Keratinocyte (primary cell): Measurements from ENCODE around the gene LRRC38. TPM values are rescaled to one million over a fixed set of nuclear protein-coding genes. Genes with fewer than 3 reads are reported as not detected.

Experiments
- DNase-seq: peaks from one replicate; pipeline ENCODE4 v3.0.0-alpha.2; 2011; ENCODE audit warnings: low read depth, missing footprints, low spot score
- FAIRE-seq: peaks from 2 replicates; lab custom pipeline; 2011; peaks lifted over from hg19 to GRCh38; lab: Jason Lieb, UNC
- H2AFZ ChIP-seq: 2 replicates; pipeline ENCODE4 v1.6.0; 2012; ENCODE audit warnings: low read length, control low read depth, inconsistent platforms; ENCODE audit not compliant: control insufficient read depth
- H3K27ac ChIP-seq: 2 replicates; pipeline ENCODE4 v1.5.1; 2011; ENCODE audit warnings: low read length; ENCODE audit not compliant: control insufficient read depth, insufficient read depth
- H3K27me3 ChIP-seq: 3 replicates; pipeline ENCODE4 v1.6.0; 2011; ENCODE audit warnings: low read length; ENCODE audit not compliant: control insufficient read depth, insufficient read depth; ENCODE audit errors: extremely low read depth
- H3K36me3 ChIP-seq, 2 experiments: 2 replicates in 1 of 2; 3 replicates in 1 of 2; pipeline ENCODE4 v1.5.1; 2011; ENCODE audit warnings: low read length in 2 of 2, mild to moderate bottlenecking in 1 of 2; ENCODE audit not compliant: control insufficient read depth in 2 of 2, insufficient read depth in 2 of 2; ENCODE audit errors: extremely low read depth in 1 of 2
- H3K4me1 ChIP-seq: 3 replicates; pipeline ENCODE4 v1.5.1; 2011; ENCODE audit warnings: low read length; ENCODE audit not compliant: control insufficient read depth, insufficient read depth; ENCODE audit errors: extremely low read depth
- H3K4me2 ChIP-seq: 3 replicates; pipeline ENCODE4 v1.6.0; 2011; ENCODE audit warnings: low read depth, low read length; ENCODE audit not compliant: control insufficient read depth, insufficient read depth; ENCODE audit errors: extremely low read depth
- H3K4me3 ChIP-seq, 3 experiments: fragments of 200-600 bp in 1 of 3; sonication (generic) in 1 of 3; 2 replicates in 2 of 3; 3 replicates in 1 of 3; pipeline ENCODE4 v1.5.1; 2011 to 2016; ENCODE audit warnings: low read length in 3 of 3, mild to moderate bottlenecking in 3 of 3, control low read depth in 2 of 3, inconsistent platforms in 1 of 3, low read depth in 1 of 3, mixed read lengths in 1 of 3, mixed run types in 1 of 3, moderate library complexity in 1 of 3; ENCODE audit not compliant: control insufficient read depth in 2 of 3, insufficient read depth in 2 of 3; ENCODE audit errors: extremely low read depth in 1 of 3
- H3K79me2 ChIP-seq: 2 replicates; pipeline ENCODE4 v1.6.0; 2012; ENCODE audit warnings: low read length; ENCODE audit not compliant: control insufficient read depth, insufficient read depth
- H3K9ac ChIP-seq: 3 replicates; pipeline ENCODE4 v1.6.0; 2011; ENCODE audit warnings: low read length; ENCODE audit not compliant: control insufficient read depth, insufficient read depth; ENCODE audit errors: extremely low read depth
- H3K9me1 ChIP-seq: 3 replicates; pipeline ENCODE4 v1.6.0; 2011; ENCODE audit warnings: low read length; ENCODE audit not compliant: control insufficient read depth, insufficient read depth; ENCODE audit errors: extremely low read depth
- H3K9me3 ChIP-seq: 2 replicates; pipeline ENCODE4 v1.5.1; 2012; ENCODE audit warnings: low read depth, low read length; ENCODE audit not compliant: control insufficient read depth
- H4K20me1 ChIP-seq: 3 replicates; pipeline ENCODE4 v1.6.0; 2011; ENCODE audit warnings: low read length; ENCODE audit not compliant: control insufficient read depth, insufficient read depth; ENCODE audit errors: extremely low read depth
- CTCF ChIP-seq, 3 experiments: IDR thresholded peaks in 1 of 3; conservative IDR thresholded peaks in 1 of 3; optimal IDR thresholded peaks in 1 of 3; 2 replicates in 2 of 3; 3 replicates in 1 of 3; pipeline versions ENCODE3 to v1.5.1; 2011; ENCODE audit warnings: low read length in 3 of 3, mild to moderate bottlenecking in 3 of 3, moderate library complexity in 2 of 3, control low read depth in 1 of 3, inconsistent platforms in 1 of 3; ENCODE audit not compliant: insufficient read depth in 2 of 3; ENCODE audit errors: extremely low read depth in 1 of 3
- EZH2 ChIP-seq: IDR thresholded peaks from one replicate; pipeline ENCODE4 v1.6.1; 2012; ENCODE audit warnings: inconsistent platforms, mild to moderate bottlenecking, low read length, moderate library complexity
- dilution Hi-C: fragments of 300-500 bp; cut with MboI; formaldehyde crosslinking; loops from one replicate; pipeline ENCODE4 v1.7.0; 2020; ENCODE audit warnings: low sequenced_read_pairs; ENCODE audit not compliant: extremely low pct_ligation_motif_present
- polyA plus RNA-seq, 5 experiments: library from polyadenylated mRNA; depleted of rRNA in 3 of 5; stranded (reverse) in 3 of 5; stranded (forward) in 1 of 5; unstranded in 1 of 5; fragments of >200 nt; gene quantifications; 1 replicate in 1 of 5; 2 replicates in 3 of 5; 3 replicates in 1 of 5; pipeline versions ENCODE4 v1.2.1 to v1.2.3, GENCODE V29; 2011 to 2012; ENCODE audit warnings: missing spikeins in 2 of 5, low read depth in 1 of 5, low replicate concordance in 1 of 5

The LRRC38 gene
- polyA plus RNA-seq, 1 donor (not counting 4 experiments of a cell fraction or from before 2014, with no cell fraction given) = not detected

- Histone ChIP-seq H3K4me2 (no peak overlapping the region), H3K9me1 (no peaks in the 10 kb centered on the region), H3K9me3 (no peaks in the 10 kb centered on the region), H3K36me3 (no peaks in the 10 kb centered on the region), H3K4me3 (no peak overlapping the region), H3K79me2 (no peaks in the 10 kb centered on the region), H3K27ac (no peak overlapping the region), H3K9ac (no peak overlapping the region), H3K27me3 (no peaks in the 10 kb centered on the region), H2AFZ (no peak overlapping the region), H3K4me1 (no peaks in the 10 kb centered on the region), H4K20me1 (no peaks in the 10 kb centered on the region)
- FAIRE-seq = no peak
- dilution Hi-C loops = no loop called here
- TF ChIP-seq CTCF (optimal IDR thresholded peaks at IDR 0.05 in 1 of 3, IDR thresholded peaks at IDR 0.05 in 1 of 3, conservative IDR thresholded peaks at IDR 0.05 in 1 of 3; ENCODE audit: extremely low read depth in 1 of 3, insufficient read depth in 2 of 3, low read length in 3 of 3) (no peak), EZH2 (no peak)
- no peak for DNase-seq
Observed at GRCh38 chr1:13483946-13484345, 29.9 kb downstream of the LRRC38 start.

GRCh38 chr1:13482600-13482999 lies 31.2 kb downstream of the LRRC38 start:
- dilution Hi-C loops = no loop called here
- H3K4me3 ChIP-seq = no peak overlapping the region
- no peak overlapping the region for H3K27ac ChIP-seq
- H3K9ac ChIP-seq = no peak overlapping the region
- H3K36me3 ChIP-seq = no peaks in the 10 kb centered on the region
- H3K9me1 ChIP-seq = no peaks in the 10 kb centered on the region
- no peaks in the 10 kb centered on the region for H3K4me1 ChIP-seq
- TF ChIP-seq CTCF (optimal IDR thresholded peaks at IDR 0.05 in 1 of 3, IDR thresholded peaks at IDR 0.05 in 1 of 3, conservative IDR thresholded peaks at IDR 0.05 in 1 of 3; ENCODE audit: extremely low read depth in 1 of 3, insufficient read depth in 2 of 3, low read length in 3 of 3) (no peak), EZH2 (no peak)
- H3K27me3 ChIP-seq = no peaks in the 10 kb centered on the region
- FAIRE-seq (no peak), DNase-seq (no peak)
- no peaks in the 10 kb centered on the region for H3K9me3 ChIP-seq
- H4K20me1 ChIP-seq = no peaks in the 10 kb centered on the region
- no peak overlapping the region for H3K4me2 ChIP-seq
- H3K79me2 ChIP-seq = no peaks in the 10 kb centered on the region
- H2AFZ ChIP-seq = no peak overlapping the region
